NCI-H1417 treated with DMSO at 0.1 percent for 48 hours (cell line): ENCODE measurements around the gene AP4M1.

Experiments
- DNase-seq: peaks from one replicate; lab custom pipeline; 2025; lab: John Stamatoyannopoulos, UW

AP4M1 gene

DNA sequence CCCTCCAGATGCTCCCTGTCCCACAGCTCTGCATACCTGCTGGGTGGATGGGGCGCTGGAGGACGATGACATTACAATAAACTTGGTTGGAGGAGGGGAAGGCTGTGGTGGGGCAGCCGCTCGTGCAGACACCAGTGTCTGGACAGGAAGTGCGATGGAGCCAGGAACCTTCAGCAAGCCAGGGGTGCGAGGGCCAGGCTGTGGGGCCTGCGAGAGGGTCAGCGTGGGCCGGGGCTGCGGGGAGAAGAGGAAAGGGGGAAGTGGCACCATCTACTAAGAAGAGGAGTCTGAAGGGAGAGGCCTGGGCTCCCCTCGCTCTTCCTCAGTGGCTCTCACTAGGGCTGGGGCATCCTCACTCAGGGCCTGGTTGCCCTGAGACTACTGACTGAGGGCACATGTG, 6.4 kb downstream of the AP4M1 start:
- DNase-seq = no peak

DNA sequence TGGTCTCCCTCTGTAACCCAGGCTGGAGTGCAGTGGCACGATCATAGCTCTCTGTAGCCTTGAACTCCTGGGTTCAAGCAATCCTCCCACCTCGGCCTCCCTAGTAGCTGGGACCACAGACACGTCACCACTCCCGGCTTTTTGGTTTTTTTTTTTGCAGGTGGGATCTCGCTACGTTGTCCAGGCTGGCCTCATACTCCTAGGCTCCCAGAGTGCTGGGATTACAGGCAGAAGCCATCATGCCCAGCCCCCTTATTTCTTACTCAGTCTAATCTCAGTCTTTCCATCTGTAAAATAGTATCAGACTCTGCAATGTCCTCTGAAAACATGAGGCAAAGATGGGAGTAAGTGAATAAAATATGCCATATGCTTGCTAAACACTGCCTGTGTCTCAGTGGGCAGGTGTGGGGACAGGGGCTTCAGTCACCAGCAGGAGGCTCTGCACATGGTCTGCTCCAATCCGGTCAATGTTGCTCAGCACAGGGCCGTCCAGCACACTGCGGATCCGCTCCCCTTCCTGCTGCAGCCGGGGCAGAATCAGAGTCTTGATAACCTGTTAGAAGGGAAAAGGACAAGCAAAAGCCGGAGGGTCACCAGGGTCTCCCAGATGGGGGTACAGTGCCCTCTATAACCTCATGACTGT, 8.2 kb downstream of the AP4M1 start:
- DNase-seq = no peak

DNA sequence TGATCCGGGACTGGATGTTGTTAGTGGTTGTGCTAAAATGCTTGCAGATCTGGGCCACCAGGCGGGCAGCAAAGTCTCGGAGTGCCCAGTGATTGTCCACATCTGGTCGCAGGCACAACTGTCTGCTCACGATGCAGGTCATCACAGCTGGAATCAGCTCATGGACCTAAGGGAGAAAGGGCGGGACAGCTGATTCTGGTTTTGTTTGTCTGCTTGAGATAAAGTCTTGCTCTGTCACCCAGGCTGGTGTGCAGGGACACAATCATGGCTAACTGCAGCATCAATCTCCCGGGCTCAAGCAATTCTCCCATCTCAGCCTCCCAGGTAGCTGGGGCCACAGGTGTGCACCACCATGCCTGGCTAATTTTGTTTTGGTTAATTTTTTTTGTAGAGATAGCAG, 9.7 kb downstream of the AP4M1 start:
- DNase-seq = no peak

DNA sequence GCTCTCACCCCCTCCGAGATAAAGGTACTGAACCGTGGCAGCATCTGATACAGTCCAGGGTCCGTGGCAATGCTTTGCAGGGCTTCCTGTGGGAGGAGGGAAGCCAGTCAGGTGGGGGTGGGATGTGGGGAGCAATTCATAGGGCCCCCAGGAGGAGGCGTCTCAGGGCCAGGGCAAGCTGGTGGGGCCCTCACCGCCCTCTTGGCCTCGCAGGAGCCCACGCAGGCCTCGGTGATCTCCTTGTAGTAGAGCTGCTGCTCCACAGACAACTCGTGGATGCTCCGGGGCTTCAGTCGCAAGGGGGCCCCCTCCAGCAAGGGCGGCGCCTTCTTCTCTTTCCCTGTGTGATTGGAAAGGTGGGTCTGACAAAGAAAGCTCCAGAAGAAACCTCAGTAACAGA, 10.5 kb downstream of the AP4M1 start:
- DNase-seq = no peak

DNA sequence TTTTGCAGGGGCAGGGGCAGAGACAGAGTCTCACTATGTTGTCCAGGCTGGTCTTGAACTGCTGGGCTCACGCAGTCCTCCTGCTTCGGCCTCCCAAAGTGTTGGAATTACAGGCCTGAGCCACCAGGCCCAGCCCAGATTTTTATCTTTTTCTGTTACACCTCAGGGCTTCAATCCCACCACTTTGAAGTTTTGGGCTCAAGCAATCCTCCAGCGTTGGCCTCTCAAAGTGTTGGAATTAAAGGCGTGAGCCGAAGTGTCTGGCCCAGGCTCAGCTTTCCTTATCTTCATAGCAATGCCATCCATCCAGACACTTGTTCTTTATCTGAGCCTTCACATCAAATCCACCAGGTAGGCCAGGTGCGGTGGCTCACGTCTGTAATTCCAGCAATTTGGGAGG, 13.6 kb downstream of the AP4M1 start:
- no peak for DNase-seq

DNA sequence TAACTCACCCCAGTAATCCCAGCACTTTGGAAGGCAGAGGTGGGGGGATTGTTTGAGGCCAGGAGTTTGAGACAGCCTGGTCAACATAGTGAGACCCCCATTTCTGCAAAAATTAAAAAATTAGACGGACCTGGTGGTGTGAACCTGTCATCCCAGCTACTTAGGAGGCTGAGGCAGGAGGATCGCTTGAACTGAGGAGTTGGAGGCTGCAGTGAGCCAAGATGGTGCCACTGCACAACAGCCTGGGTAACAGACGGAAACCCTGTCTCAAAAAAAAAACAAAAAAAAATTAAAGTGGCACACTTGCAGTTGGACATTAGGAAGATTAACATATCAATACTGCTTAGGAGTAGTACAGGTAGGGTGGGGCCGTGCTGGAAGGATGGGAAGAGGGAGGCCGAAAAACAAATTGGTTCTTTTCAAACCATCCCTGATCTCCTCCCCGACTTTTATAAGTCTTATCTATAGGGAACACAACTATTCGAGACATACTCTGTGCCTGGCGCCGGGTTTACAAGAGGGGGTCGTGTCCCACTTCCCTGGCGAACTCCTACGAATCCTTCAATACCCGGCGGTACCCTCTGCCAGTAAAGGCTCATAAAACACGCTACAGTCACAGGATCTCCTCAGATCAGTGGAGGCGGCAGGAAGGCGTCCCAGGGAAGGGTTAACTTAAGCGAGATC, 17.1 kb downstream of the AP4M1 start:
- DNase-seq = no peak

DNA sequence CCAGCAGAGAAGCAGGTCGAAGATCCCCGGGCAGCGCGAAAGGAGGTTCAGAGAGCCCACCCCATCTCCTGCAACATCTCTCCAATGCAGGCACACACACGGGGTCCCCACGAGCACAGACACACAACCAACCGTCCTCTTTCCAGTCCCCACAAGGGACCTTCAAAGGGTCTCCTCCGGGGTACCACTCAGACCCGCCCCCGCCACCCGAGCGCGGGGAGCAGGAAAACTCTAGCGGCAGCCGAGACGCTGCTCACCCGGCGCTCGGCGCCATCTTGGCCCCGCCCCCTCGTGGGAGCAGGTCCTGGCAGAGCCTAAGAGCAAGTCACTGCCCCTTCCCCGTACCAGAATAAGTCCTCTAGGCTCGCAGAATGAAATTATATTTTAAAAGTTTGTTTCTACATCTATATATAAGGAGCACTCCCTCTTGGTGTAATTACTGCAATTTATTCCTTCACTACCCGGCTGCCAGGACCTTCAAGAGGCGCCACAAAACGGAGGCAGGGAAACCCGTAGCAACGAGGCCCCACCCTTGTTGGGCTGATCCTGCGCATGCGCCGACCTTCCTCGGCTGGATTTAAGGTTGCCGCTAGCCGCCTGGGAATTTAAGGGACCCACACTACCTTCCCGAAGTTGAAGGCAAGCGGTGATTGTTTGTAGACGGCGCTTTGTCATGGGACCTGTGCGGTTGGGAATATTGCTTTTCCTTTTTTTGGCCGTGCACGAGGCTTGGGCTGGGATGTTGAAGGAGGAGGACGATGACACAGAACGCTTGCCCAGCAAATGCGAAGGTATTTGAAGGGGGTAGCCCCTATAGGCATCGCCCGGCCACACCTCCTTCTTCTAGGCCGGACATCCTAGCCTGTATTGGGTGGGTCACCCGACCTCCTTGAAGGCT, 17.9 kb downstream of the AP4M1 start, which contains the start of the genes CNPY4 and TAF6:
CNPY4 (plus strand) TSS at position 563 of the 898 bp plus-strand sequence; CDS start at position 674, 111 bp downstream.
TAF6 (minus strand) TSS at position 287 of the 898 bp plus-strand sequence. CDS start 5,149 bp downstream, outside the sequence.
- peak; percentile 94 for DNase-seq

DNA sequence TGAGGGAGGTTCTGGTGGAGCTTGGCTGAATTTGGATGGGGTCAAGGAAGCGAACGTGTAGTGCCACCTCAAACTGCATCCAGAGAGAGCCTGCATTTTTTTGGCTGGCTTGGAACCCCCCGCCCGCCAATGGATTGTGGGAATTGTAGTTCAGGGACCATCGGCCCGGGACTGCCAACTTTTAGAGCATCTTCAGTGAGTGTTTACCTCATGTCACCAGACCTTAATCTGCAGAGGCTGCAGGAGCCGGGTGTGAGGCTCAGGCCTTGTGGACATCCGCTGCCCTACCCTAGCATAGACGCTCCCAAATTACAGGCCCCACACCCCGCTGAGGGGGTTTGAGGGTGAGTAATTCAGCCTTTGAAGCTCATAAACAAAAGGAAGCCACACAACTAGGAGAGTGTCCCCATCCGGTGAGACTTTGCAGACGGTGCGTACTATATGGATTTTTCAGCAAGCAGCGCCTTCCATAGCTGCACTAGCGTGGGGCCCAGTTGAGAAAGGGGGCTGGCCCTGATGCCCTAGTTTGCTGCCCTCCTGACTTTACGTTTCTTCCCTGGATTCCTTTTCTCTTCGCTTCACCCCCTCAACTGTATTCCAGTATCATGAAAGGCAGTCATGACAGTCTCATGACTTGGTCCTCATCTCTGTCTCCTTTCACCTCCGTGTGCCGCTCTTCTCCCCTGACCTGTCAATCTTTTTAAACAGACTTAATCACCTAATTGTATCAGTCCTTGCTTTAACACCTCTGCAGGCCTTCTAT, 18.7 kb downstream of the AP4M1 start:
- no peak for DNase-seq

DNA sequence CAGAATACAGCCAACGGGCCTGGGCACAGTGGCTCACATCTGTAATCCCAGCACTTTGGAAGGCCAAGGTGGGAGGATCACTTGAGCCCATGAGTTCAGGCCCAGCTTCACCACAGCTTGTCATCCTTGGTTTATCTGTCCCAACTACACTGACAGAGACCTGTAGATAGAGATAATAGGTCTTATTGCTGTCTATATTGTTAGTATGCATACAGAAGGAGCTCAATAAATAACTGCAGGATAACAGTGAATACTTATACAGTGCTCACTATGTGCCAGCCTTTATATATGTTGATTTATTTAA, 19.2 kb downstream of the AP4M1 start:
- DNase-seq = no peak

DNA sequence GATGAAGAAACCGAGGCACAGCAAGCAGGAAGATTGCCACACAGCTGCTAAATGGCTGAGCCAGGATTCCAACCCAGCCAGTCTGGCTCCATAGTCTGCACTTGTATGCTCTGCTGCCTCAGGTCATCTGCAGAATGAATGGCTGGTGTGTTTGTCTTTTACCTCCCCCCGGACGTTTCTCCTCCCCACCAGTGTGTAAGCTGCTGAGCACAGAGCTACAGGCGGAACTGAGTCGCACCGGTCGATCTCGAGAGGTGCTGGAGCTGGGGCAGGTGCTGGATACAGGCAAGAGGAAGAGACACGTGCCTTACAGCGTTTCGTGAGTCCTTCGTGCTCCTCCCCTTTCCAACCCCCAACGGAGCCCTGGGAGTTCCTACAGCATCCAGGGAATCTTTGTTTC, 20.6 kb downstream of the AP4M1 start:
- DNase-seq = peak; percentile 47

DNA sequence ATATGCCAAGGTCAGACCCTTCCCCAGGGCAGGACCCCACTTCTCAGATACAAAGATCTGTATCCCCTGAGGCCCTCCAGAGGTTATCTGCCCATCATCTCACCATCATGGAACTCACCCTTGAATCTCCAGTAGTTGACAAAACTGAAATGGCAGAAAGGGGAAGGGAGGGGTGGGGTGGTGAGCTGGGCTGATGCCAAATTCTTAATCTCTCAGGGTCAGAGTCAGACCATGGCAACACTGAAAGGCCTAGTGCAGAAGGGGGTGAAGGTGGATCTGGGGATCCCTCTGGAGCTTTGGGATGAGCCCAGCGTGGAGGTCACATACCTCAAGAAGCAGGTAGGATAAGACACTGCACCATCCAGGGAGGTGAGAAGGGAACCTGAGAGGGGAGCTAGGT, 21.1 kb downstream of the AP4M1 start:
- DNase-seq = no peak

DNA sequence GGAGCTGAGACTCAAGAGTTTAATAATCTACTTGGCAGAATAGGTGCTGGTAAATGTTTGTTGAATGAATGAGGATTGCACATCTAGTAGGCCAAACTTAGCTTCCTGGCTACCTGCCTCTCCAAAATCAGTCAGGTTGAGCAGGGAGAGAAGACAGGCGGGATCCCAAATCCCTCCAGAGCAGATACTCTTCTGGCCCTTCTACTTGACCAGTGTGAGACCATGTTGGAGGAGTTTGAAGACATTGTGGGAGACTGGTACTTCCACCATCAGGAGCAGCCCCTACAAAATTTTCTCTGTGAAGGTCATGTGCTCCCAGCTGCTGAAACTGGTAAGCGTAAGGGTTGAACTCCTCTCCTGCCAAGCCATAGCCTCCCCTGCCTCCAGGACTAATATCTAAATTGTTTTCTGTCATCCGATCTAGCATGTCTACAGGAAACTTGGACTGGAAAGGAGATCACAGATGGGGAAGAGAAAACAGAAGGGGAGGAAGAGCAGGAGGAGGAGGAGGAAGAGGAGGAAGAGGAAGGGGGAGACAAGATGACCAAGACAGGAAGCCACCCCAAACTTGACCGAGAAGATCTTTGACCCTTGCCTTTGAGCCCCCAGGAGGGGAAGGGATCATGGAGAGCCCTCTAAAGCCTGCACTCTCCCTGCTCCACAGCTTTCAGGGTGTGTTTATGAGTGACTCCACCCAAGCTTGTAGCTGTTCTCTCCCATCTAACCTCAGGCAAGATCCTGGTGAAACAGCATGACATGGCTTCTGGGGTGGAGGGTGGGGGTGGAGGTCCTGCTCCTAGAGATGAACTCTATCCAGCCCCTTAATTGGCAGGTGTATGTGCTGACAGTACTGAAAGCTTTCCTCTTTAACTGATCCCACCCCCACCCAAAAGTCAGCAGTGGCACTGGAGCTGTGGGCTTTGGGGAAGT, 23.1 kb downstream of the AP4M1 start:
- no peak for DNase-seq

DNA sequence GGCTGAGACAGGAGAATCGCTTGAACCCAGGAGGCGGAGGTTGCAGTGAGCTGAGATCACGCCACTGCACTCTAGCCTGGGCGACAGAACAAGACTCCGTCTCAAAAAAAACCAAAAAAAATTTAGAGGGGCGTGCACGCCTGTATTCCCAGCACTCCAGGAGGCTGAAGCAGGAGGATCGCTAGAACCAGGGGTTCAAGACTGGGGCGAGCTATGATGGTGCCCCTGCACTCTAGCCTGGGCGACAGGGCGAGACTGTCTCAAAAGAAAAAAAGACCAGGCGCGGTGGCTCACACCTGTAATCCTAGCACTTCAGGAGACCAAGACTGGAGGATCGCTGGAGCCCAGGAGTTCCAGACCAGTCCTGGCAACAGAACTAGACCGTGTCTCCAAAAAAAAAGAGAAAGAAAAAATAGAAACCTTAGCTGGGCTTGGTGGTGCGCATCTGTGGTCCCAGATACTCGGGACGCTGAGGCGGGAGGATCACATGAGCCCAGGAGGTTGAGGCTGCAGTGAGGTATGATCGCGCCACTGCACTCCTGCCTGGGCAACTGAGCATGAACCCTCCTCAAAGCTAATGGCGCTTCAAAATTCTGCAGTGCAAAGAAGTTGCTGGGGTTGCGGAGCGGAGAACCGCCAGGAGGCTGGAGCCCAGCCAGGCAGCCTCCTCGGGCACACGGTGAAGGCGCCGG, 24.9 kb downstream of the AP4M1 start:
- DNase-seq = no peak

DNA sequence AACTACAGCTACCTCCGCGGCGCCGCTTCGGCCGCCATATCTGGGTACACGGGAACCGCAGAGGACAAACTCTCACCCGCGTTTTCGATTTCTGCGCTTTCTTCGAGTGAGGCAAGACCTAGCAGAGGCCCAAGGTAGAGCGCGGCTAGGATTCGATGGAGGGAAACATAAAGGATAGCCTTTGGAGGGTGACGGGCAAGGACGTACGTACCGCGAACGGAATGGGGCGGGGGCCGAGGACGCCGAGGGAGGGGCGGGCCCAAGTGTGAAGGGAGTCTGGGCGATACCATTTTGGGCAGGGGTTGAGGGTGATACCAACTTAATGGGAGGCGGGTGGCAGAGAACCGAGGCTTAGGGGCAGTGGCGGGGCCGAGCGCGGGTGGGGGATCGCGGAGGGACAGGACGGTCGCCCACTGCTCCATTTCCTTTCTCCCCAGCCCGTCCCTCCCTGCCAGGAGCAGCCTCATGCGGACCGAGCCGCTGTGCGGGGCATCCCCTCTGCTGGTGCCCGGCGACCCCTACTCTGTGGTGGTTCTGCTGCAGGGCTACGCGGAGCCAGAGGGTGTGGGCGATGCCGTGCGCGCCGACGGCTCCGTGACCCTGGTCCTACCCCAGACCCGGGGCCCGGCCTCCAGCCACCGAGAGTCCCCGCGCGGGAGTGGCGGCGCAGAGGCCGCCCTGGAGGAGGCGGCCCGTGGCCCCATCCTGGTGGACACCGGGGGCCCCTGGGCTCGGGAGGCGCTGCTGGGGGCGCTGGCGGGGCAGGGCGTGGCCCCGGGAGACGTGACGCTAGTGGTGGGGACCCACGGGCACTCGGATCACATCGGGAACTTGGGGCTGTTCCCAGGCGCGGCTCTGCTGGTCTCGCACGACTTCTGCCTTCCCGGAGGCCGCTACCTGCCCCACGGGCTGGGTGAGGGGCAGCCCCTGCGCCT, 25.8 kb downstream of the AP4M1 start, which contains the start of gene MBLAC1:
MBLAC1 (plus strand) TSS at position 37 of the 935 bp plus-strand sequence; CDS start at position 466, 429 bp downstream.
- DNase-seq = peak; percentile 87

DNA sequence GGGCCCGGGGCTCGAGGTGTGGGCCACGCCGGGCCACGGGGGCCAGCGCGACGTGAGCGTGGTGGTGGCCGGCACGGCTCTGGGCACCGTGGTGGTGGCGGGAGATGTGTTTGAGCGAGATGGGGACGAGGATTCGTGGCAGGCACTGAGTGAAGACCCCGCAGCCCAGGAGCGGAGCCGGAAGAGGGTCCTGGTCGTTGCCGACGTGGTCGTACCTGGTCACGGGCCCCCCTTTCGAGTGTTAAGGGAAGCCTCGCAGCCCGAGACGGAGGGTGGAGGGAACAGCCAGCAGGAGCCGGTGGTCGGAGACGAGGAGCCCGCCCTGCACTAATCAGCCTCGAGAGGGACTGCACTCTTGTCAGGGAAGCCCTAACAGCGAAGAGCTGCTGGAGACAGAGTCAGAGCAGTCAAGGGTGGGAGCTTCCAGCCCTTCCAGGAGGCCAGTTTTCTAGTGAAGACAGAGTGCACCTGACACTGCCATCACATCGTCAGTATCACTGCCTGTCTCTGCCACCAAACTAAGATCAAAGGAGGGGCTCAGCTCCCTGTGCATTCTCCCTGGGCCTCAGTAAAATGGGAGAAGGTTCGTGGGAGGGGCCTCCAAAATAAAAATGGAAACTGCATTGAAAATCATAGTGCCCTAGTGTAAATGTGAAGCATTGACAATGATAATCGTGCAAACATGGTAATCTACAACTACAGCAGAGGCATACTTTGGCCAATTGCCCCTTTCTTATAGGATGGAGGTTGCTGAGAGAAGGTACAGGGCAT, 26.6 kb downstream of the AP4M1 start:
- DNase-seq = no peak

DNA sequence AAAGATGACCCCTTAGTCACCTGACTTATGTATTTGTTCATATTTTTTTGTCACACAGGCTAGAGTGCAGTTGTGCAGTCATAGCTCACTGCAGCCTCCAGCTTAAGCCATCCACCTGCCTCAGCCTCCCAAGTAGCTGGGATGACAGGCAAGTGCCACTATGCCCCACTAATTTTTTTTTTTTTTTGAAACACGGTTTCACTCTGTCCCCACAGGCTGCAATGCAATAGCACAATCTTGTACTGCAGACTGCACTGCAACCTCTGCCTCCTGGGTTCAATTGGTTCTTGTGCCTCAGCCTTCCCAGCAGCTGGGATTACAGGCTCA, 27.2 kb downstream of the AP4M1 start:
- DNase-seq = no peak

DNA sequence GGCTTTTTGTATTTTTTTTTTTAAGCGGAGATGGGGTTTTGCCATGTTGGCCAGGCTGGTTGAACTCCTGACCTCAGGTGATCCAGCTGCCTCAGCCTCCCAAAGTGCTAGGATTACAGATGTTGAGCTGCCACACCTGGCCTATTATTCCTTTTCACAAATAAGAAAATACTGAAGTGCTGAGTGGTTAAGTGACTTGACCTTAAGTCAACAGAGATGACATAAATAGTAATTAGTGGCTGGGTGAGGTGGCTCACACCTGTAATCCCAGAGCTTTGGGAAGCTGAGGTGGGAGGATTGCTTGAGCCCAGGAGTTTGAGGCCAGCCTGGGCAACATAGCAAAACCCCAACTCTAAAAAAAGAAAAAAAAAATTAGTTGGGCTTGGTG, 28.8 kb downstream of the AP4M1 start:
- peak; percentile 44 for DNase-seq

DNA sequence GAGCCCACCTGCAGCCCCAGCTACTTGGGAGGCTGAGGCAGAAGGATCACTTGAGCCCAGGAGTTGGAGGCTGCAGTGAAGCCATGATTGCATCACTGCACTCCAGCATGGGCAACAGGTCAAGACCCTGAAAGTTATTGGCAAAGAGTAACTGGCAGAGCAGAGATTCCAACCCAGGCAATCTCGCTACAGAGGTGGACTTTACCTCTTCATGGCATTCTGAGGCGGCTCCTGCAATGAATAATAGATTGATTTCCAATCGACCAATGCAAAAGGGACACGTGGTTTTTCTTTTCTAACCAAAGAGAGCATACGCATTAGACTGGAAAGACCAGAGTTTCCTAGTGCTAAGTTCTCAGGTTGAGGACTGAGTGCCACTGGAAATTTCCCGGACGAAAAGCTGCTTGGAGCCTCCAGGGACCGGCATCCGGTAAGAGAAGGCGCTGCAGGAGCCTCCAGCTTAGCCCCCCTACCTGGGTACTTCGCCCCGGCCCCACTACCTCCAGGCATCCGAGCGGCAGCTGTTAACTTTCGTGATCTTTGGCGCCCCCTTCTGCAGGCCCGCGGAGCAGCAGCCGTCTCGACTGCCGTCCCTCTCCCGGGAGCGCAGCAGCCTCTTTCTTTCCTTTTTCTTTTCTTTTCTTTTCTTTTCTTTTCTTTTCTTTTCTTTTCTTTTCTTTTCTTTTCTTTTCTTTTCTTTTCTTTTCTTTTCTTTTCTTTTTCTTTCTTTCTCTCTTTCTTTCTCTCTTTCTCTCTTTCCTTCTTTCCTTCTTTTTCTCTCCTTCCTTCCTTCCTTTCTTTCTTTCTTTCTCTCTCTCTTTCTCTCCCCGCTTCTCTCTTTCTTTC, 29.4 kb downstream of the AP4M1 start:
- DNase-seq = no peak
